Measurements from ENCODE around the gene SRSF8. TPM values are rescaled to one million over a fixed set of nuclear protein-coding genes. Genes with fewer than 3 reads are reported as not detected.

The SRSF8 gene
- total and polyA plus RNA-seq, 9 of the 15 experiments (the other 6 are each of a cell fraction or from before 2014, with no cell fraction given), result 18.0 to 53.4 (median 27.9) TPM

DNA sequence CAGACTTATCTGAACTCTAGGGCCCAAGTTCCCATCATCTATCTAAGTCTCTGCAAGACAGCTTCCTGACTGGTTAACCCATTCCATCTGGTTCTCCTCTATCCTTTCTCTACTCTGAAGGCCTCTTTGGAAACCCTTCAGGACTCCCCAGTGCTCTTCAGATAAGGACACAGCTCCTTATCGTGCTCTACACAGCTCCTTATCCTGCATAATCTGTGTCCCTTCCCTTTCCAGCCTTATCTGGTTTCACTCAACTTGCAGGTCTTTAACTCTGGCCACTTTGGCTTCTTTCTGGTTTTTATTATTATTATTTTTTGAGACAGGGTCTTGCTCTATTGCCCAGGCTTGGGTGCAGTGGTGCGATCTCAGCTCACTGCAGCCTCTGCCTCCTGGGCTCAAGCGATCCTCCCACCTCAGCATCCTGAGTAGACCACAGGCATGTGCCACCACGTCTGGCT, 33.5 kb downstream of the SRSF8 start (continued):
- TF ChIP-seq POLR3A (IDR thresholded peaks at IDR 0.05; ENCODE audit: borderline replicate concordance, extremely low read depth, insufficient read depth, insufficient read length), result no peak
- TF ChIP-seq ZFX (CRISPR knock-in tag; IDR thresholded peaks at IDR 0.05), result peak; percentile 37; the same call in 1 of the 2 replicates
- TF ChIP-seq LEF1 (IDR thresholded peaks at IDR 0.05), result peak; percentile 58; the same call in 1 of the 2 replicates
- no peak for TF ChIP-seq NR2F6 (CRISPR knock-in tag; IDR thresholded peaks at IDR 0.05)
- peak; percentile 74 for TF ChIP-seq STAT5A (IDR thresholded peaks at IDR 0.05; ENCODE audit: borderline replicate concordance, low read length)
- TF ChIP-seq SMAD1 (IDR thresholded peaks at IDR 0.05; ENCODE audit: low read depth, low read length, partially characterized antibody), result no peak
- TF ChIP-seq NONO (IDR thresholded peaks at IDR 0.05; ENCODE audit: low read depth in 2 of 2, low read length in 1 of 2), result peak in 1 of 2 experiments; percentile 55; a peak in 1 of 4 replicates
- TF ChIP-seq RFX5 (IDR thresholded peaks at IDR 0.05; ENCODE audit: low read depth, low read length), result no peak
- no peak for TF ChIP-seq TFE3 (CRISPR knock-in tag; IDR thresholded peaks at IDR 0.05)
- TF ChIP-seq, protein P1, sequence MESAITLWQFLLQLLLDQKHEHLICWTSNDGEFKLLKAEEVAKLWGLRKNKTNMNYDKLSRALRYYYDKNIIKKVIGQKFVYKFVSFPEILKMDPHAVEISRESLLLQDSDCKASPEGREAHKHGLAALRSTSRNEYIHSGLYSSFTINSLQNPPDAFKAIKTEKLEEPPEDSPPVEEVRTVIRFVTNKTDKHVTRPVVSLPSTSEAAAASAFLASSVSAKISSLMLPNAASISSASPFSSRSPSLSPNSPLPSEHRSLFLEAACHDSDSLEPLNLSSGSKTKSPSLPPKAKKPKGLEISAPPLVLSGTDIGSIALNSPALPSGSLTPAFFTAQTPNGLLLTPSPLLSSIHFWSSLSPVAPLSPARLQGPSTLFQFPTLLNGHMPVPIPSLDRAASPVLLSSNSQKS (CRISPR knock-in tag; IDR thresholded peaks at IDR 0.05), result no peak
- no peak for TF ChIP-seq RAD51 (IDR thresholded peaks at IDR 0.05; ENCODE audit: borderline replicate concordance, low read depth)
- no peak for TF ChIP-seq THRB (CRISPR knock-in tag; conservative IDR thresholded peaks at IDR 0.05)
- no peak for TF ChIP-seq NR4A1 (CRISPR knock-in tag; IDR thresholded peaks at IDR 0.05)
- TF ChIP-seq NR4A1 (tag; IDR thresholded peaks at IDR 0.05), result peak; percentile 59
- peak; percentile 55; the same call in 1 of the 2 replicates for TF ChIP-seq GATAD2B (IDR thresholded peaks at IDR 0.05; ENCODE audit: borderline replicate concordance)
- TF ChIP-seq, protein P2, sequence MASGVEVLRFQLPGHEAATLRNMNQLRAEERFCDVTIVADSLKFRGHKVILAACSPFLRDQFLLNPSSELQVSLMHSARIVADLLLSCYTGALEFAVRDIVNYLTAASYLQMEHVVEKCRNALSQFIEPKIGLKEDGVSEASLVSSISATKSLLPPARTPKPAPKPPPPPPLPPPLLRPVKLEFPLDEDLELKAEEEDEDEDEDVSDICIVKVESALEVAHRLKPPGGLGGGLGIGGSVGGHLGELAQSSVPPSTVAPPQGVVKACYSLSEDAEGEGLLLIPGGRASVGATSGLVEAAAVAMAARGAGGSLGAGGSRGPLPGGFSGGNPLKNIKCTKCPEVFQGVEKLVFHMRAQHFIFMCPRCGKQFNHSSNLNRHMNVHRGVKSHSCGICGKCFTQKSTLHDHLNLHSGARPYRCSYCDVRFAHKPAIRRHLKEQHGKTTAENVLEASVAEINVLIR (CRISPR knock-in tag; IDR thresholded peaks at IDR 0.05), result no peak
- no peak for TF ChIP-seq BRF1 (IDR thresholded peaks at IDR 0.05; ENCODE audit: borderline replicate concordance, extremely low read depth, insufficient read length)
- TF ChIP-seq CHCHD3 (CRISPR knock-in tag; IDR thresholded peaks at IDR 0.05), result no peak
- TF ChIP-seq, protein P3, sequence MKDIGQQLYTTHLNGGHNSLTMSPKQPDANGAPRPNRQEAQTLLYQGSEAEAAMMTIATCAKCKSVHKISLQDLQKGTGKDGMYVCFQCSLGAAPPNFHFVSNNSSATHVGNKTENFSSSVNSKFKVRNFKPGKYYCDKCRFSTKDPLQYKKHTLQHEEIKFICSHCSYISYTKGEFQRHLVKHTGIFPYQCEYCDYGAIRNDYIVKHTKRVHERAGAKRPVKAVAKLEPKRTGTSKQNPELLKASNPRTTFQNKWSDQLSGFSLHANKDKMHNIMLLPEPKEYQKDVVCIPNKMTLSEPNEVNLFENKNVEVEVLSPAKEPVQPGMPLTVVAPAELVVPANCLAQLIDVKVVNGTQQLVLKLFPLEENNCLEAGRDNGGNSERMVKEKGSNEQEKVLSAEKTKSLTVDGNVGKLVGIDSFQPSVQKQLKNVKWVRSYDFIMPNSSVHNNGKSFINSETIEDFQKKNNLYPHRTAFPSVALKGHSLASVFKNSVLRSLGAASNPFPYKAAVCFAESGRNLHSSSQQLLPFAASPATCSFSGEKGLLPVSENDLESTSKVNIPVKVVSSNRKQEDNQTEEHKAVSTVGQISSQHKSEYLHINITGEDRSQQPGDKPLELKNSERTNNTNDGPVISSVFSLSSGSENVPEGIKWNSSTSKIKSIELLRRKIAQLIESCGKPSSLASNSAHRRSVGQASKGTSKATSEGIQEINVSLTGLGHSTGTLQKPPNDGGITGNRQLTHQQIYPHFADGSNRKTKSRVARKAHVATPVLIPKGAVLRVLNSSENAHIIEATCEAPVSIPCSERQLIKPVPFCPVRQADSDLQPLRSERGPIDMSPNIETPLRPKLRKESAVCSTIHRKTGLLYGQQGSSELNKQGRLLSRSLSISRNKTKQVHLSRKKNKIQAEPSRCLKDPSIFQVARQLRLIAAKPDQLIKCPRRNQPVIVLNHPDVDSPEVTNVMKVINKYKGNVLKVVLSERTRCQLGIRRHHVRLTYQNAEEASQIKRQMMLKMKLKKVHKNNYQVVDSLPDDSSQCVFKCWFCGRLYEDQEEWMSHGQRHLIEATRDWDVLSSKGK (CRISPR knock-in tag; IDR thresholded peaks at IDR 0.05), result no peak
- no peak for TF ChIP-seq ZNF507 (tag; conservative IDR thresholded peaks at IDR 0.05)
- no peak for TF ChIP-seq EGR1 (conservative IDR thresholded peaks at IDR 0.05)
